Spleen (tissue), 7 donors: Measurements from ENCODE around the gene P2RX6.

Experiments
- CTCF ChIP-seq, 11 experiments: fragments of 200-600 bp in 7 of 11; fragments of 450-650 bp in 4 of 11; sonication (generic) in 4 of 11; IDR thresholded peaks in 8 of 11; conservative IDR thresholded peaks in 3 of 11; 1 replicate in 7 of 11; 2 replicates in 4 of 11; pipeline versions ENCODE4 v1.4.0 to v1.8.0; 2016 to 2021; ENCODE audit warnings: antibody characterized with exemption in 11 of 11, inconsistent platforms in 4 of 11, mild to moderate bottlenecking in 1 of 11
- POLR2A ChIP-seq, 3 donors: fragments of 450-650 bp; IDR thresholded peaks; one replicate each; pipeline ENCODE4 v1.5.1; 2017; ENCODE audit warnings: antibody characterized with exemption in 3 of 3, mild to moderate bottlenecking in 1 of 3
- POLR2AphosphoS5 ChIP-seq, 3 donors: sonication (generic); formaldehyde crosslinking; IDR thresholded peaks; one replicate each; pipeline ENCODE4 v1.5.1; 2017; ENCODE audit warnings: antibody characterized with exemption in 3 of 3
- donor health status: DM: no; HTN: no; CAD: no; lungs with moderate emphysema.
- donor health status: DM: no; HTN: no; CAD: no.
- donor health status: DM: no; HTN: no; CAD: no.

GRCh38 chr22:20979243-20979809, 35.6 kb upstream of the P2RX6 start:
- no peak for TF ChIP-seq CTCF (IDR thresholded peaks at IDR 0.05 in 8 of 11, conservative IDR thresholded peaks at IDR 0.05 in 3 of 11)
- TF ChIP-seq POLR2A (IDR thresholded peaks at IDR 0.05): no peak
- peak; percentile 29 to 54 (median 44) for TF ChIP-seq POLR2AphosphoS5 (IDR thresholded peaks at IDR 0.05)
